Measurements from ENCODE around the gene GNG12. TPM values are rescaled to one million over a fixed set of nuclear protein-coding genes. Genes with fewer than 3 reads are reported as not detected.
A peak's percentile ranks its signal among the peaks of the same experiment; 100 is the strongest.

The GNG12 gene
- total and polyA plus RNA-seq, 2 experiments from 2014 or later = 265 to 309 TPM

DNA sequence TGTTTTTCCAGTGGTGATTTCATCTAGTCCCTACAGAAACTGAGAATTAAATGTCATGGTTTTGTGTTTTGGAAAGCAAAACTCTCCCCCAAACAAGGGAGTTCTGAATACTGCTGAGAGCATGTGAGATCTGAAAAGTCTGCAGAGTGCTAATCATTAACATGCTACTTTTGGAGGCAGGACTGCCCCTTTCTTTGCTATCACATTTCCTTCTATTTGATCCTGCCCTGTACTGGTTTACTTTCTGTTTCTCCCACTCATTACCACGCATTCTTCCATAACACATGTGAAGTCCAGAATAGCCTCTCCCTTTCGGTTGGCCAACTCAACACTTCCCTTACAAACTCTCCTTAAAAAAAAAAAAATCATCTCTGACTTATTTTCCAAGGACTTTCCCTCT lies 84.6 kb downstream of the GNG12 start:
- H3K79me2 ChIP-seq (ENCODE audit: insufficient read depth) = peaks cover 73% of the 10 kb centered on the region
- 0 to 2% methylated on average over 2 of the region's 2 CpGs for WGBS, 2 experiments (ENCODE audit: low coverage in 1 of 2, low lambda C conversion rate in 2 of 2, missing lambda C conversion rate in 2 of 2)
- H3K4me3 ChIP-seq = peak overlapping the region; percentile 50
- no peaks in the 10 kb centered on the region for H3K9me3 ChIP-seq (ENCODE audit: low read depth)
- TF ChIP-seq EZH2 (IDR thresholded peaks at IDR 0.05; ENCODE audit: insufficient read depth, poor library complexity, severe bottlenecking) = no peak
- no peak for TF ChIP-seq EZH2phosphoT487 (IDR thresholded peaks at IDR 0.05; ENCODE audit: insufficient read depth, low read depth)
- peak overlapping the region; percentile 62 for H3K9ac ChIP-seq
- peak overlapping the region; percentile 86 for H3K27ac ChIP-seq
- H4K20me1 ChIP-seq (ENCODE audit: insufficient read depth) = no peaks in the 10 kb centered on the region
- H3K4me1 ChIP-seq (ENCODE audit: insufficient read depth) = peaks cover 77% of the 10 kb centered on the region
- no peaks in the 10 kb centered on the region for H3K36me3 ChIP-seq (ENCODE audit: low read depth)
- peak; percentile 79 for DNase-seq
- no peak overlapping the region for H2AFZ ChIP-seq
- peak overlapping the region; percentile 83 for H3K4me2 ChIP-seq (ENCODE audit: unreplicated experiment)
- peaks cover 83% of the 10 kb centered on the region for H3F3A ChIP-seq (ENCODE audit: insufficient read depth)
- no peaks in the 10 kb centered on the region for H3K9me2 ChIP-seq (ENCODE audit: insufficient read depth)
- in situ Hi-C loops (cut with MboI) = no loop called here
- H3K27me3 ChIP-seq (replicated peaks; ENCODE audit: insufficient read depth) = no peaks in the 10 kb centered on the region

DNA sequence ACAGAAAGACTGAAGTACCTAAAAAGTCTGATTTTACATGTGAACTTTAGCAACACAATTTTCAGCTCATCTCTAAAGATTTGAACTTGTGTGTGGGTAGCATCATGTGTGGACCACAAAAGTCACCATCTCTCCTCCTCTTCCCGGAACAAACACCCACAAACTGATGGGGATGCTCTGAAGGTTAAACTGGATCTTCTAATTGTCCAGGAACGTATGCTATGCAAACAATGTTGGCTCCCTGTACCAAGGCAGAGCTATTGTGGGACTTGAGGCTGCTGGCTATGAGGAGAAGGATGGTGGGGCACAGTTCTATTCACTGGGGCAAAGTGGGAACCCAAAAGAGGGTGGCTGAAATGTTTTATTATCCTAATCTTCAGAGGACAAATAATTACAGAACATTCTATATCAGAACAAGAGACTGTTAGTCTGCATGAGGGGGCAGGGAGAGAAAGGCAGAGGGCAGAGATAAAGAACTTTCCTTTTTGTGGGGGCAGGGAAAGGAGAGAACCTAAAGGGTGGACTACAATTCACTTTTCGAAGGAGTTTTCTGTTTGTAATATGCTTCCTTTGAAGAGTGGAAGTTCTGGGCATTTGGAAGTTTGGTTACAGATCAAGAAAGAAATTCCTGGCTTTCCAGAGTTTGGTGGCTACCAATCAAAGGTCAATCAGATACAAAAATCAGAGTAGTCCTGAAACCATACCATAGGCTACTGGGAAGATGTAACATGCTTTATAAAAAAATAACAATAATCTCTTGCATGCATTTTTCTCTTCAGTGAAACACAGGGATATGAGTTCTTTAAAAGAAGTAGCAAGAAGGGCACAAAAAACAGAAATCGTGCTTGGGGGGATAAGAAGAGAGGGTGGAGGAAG lies 85.4 kb downstream of the GNG12 start:
- TF ChIP-seq EZH2 (IDR thresholded peaks at IDR 0.05; ENCODE audit: insufficient read depth, poor library complexity, severe bottlenecking) = no peak
- TF ChIP-seq EZH2phosphoT487 (IDR thresholded peaks at IDR 0.05; ENCODE audit: insufficient read depth, low read depth) = no peak
- H3K79me2 ChIP-seq (ENCODE audit: insufficient read depth) = peaks cover 73% of the 10 kb centered on the region
- WGBS, 2 experiments (ENCODE audit: low coverage in 1 of 2, low lambda C conversion rate in 2 of 2, missing lambda C conversion rate in 2 of 2) = 5 to 6% methylated on average over 4 of the region's 4 CpGs
- H3K27me3 ChIP-seq (replicated peaks; ENCODE audit: insufficient read depth) = no peaks in the 10 kb centered on the region
- H2AFZ ChIP-seq = no peak overlapping the region
- H3K27ac ChIP-seq = peak overlapping the region; percentile 86
- peaks cover 76% of the 10 kb centered on the region for H3K4me1 ChIP-seq (ENCODE audit: insufficient read depth)
- peak overlapping the region; percentile 62 for H3K9ac ChIP-seq
- in situ Hi-C loops (cut with MboI) = no loop called here
- peak overlapping the region; percentile 50 for H3K4me3 ChIP-seq
- H3K9me3 ChIP-seq (ENCODE audit: low read depth) = no peaks in the 10 kb centered on the region
- peaks cover 90% of the 10 kb centered on the region for H3F3A ChIP-seq (ENCODE audit: insufficient read depth)
- H3K4me2 ChIP-seq (ENCODE audit: unreplicated experiment) = peak overlapping the region; percentile 83
- H3K9me2 ChIP-seq (ENCODE audit: insufficient read depth) = no peaks in the 10 kb centered on the region
- no peaks in the 10 kb centered on the region for H3K36me3 ChIP-seq (ENCODE audit: low read depth)
- H4K20me1 ChIP-seq (ENCODE audit: insufficient read depth) = no peaks in the 10 kb centered on the region
- peak; percentile 73 for DNase-seq

GRCh38 chr1:67745875-67746698 lies 87.2 kb downstream of the GNG12 start:
- 64 to 71% methylated on average over 6 of the region's 6 CpGs for WGBS, 2 experiments (ENCODE audit: low coverage in 1 of 2, low lambda C conversion rate in 2 of 2, missing lambda C conversion rate in 2 of 2)
- H3K27ac ChIP-seq = peak overlapping the region; percentile 86
- no peak overlapping the region for H2AFZ ChIP-seq
- H3K4me1 ChIP-seq (ENCODE audit: insufficient read depth) = peaks cover 57% of the 10 kb centered on the region
- no peak for TF ChIP-seq EZH2phosphoT487 (IDR thresholded peaks at IDR 0.05; ENCODE audit: insufficient read depth, low read depth)
- no peak for TF ChIP-seq EZH2 (IDR thresholded peaks at IDR 0.05; ENCODE audit: insufficient read depth, poor library complexity, severe bottlenecking)
- peak overlapping the region; percentile 43 for H3K4me2 ChIP-seq (ENCODE audit: unreplicated experiment)
- H3K79me2 ChIP-seq (ENCODE audit: insufficient read depth) = peaks cover 73% of the 10 kb centered on the region
- H3K9me2 ChIP-seq (ENCODE audit: insufficient read depth) = no peaks in the 10 kb centered on the region
- H3K9ac ChIP-seq = no peak overlapping the region
- peak; percentile 63 for DNase-seq
- H3K9me3 ChIP-seq (ENCODE audit: low read depth) = no peaks in the 10 kb centered on the region
- H3F3A ChIP-seq (ENCODE audit: insufficient read depth) = peaks cover 76% of the 10 kb centered on the region
- in situ Hi-C loops (cut with MboI) = no loop called here
- H3K36me3 ChIP-seq (ENCODE audit: low read depth) = no peaks in the 10 kb centered on the region
- no peaks in the 10 kb centered on the region for H4K20me1 ChIP-seq (ENCODE audit: insufficient read depth)
- H3K4me3 ChIP-seq = 0 out of 2 replicates have a peak overlapping the region, but pooled peaks have one; percentile 1
- H3K27me3 ChIP-seq (replicated peaks; ENCODE audit: insufficient read depth) = no peaks in the 10 kb centered on the region

GRCh38 chr1:67743072-67743725 lies 90.1 kb downstream of the GNG12 start:
- WGBS, 2 experiments (ENCODE audit: low coverage in 1 of 2, low lambda C conversion rate in 2 of 2, missing lambda C conversion rate in 2 of 2) = 96 to 97% methylated on average over 3 of the region's 3 CpGs
- H3K9ac ChIP-seq = no peak overlapping the region
- H4K20me1 ChIP-seq (ENCODE audit: insufficient read depth) = no peaks in the 10 kb centered on the region
- no peaks in the 10 kb centered on the region for H3K9me2 ChIP-seq (ENCODE audit: insufficient read depth)
- H2AFZ ChIP-seq = no peak overlapping the region
- no peak overlapping the region for H3K27ac ChIP-seq
- in situ Hi-C loops (cut with MboI) = no loop called here
- H3K79me2 ChIP-seq (ENCODE audit: insufficient read depth) = peaks cover 91% of the 10 kb centered on the region
- H3K4me1 ChIP-seq (ENCODE audit: insufficient read depth) = peaks cover 43% of the 10 kb centered on the region
- H3K4me2 ChIP-seq (ENCODE audit: unreplicated experiment) = no peak overlapping the region
- DNase-seq = no peak
- no peaks in the 10 kb centered on the region for H3K27me3 ChIP-seq (replicated peaks; ENCODE audit: insufficient read depth)
- peaks cover 56% of the 10 kb centered on the region for H3F3A ChIP-seq (ENCODE audit: insufficient read depth)
- no peak for TF ChIP-seq EZH2phosphoT487 (IDR thresholded peaks at IDR 0.05; ENCODE audit: insufficient read depth, low read depth)
- H3K9me3 ChIP-seq (ENCODE audit: low read depth) = no peaks in the 10 kb centered on the region
- no peaks in the 10 kb centered on the region for H3K36me3 ChIP-seq (ENCODE audit: low read depth)
- H3K4me3 ChIP-seq = no peak overlapping the region
